Cardiac muscle cell (in vitro differentiated cells and primary cell): Measurements from ENCODE around the gene GNPTG. TPM values are rescaled to one million over a fixed set of nuclear protein-coding genes. Genes with fewer than 3 reads are reported as not detected.

Experiments
- DNase-seq, 2 donors: peaks; one replicate each; pipeline versions ENCODE4 v3.0.0 to v3.0.0-alpha.2; 2010 to 2017; ENCODE audit warnings: low read depth in 1 of 2, low spot score in 1 of 2
- H3K27ac ChIP-seq: fragments of 200-600 bp; sonication (generic); 2 replicates; pipeline ENCODE4 v1.5.1; 2016
- H3K27me3 ChIP-seq: fragments of 200-600 bp; sonication (generic); 2 replicates; pipeline ENCODE4 v1.6.0; 2016; ENCODE audit warnings: control low read depth
- H3K36me3 ChIP-seq: fragments of 200-600 bp; sonication (generic); 2 replicates; pipeline ENCODE4 v1.5.1; 2016; ENCODE audit warnings: control low read depth
- H3K4me1 ChIP-seq: fragments of 200-600 bp; sonication (generic); 2 replicates; pipeline ENCODE4 v1.8.1; 2017; ENCODE audit warnings: low read depth, mild to moderate bottlenecking, mixed run types
- H3K4me3 ChIP-seq: fragments of 200-600 bp; sonication (generic); 2 replicates; pipeline ENCODE4 v1.5.1; 2016; ENCODE audit warnings: mild to moderate bottlenecking
- H3K9me3 ChIP-seq: fragments of 200-600 bp; sonication (generic); 2 replicates; pipeline ENCODE4 v1.5.1; 2017; ENCODE audit warnings: low read depth, mild to moderate bottlenecking, control low read depth
- CTCF ChIP-seq: IDR thresholded peaks from 2 replicates; pipeline ENCODE4 v1.5.1; 2012; ENCODE audit warnings: low read depth, mild to moderate bottlenecking, low read length
- polyA plus RNA-seq: library from polyadenylated mRNA; unstranded; fragments of >200 nt; fragmentation: Nextera tagmentation; extraction: Ambion mirVana; gene quantifications from 2 replicates; pipeline ENCODE4 v1.2.1, GENCODE V29; 2016
- total RNA-seq: library from RNA; depleted of rRNA; stranded (reverse); fragments of >200 nt; gene quantifications from 2 replicates; pipeline ENCODE4 v1.2.3, GENCODE V29; 2016

Gene GNPTG
- total and polyA plus RNA-seq, 2 experiments from 2014 or later = 57.0 to 60.3 TPM

GRCh38 chr16:1337486-1337885 lies 14.2 kb upstream of the GNPTG start:
- peaks cover 64% of the 10 kb centered on the region for H3K27me3 ChIP-seq
- no peaks in the 10 kb centered on the region for H3K36me3 ChIP-seq
- DNase-seq = no peak
- no peaks in the 10 kb centered on the region for H3K9me3 ChIP-seq
- no peak for TF ChIP-seq CTCF
- H3K27ac ChIP-seq = no peak overlapping the region
- no peaks in the 10 kb centered on the region for H3K4me1 ChIP-seq
- no peak overlapping the region for H3K4me3 ChIP-seq

- H3K27me3 ChIP-seq = peaks cover 57% of the 10 kb centered on the region
Measured at GRCh38 chr16:1338119-1338730, 13.5 kb upstream of the GNPTG start.

GRCh38 chr16:1338855-1339675 lies 12.7 kb upstream of the GNPTG start:
- TF ChIP-seq CTCF = no peak
- Histone ChIP-seq H3K9me3 (no peaks in the 10 kb centered on the region), H3K27ac (no peak overlapping the region), H3K4me1 (no peaks in the 10 kb centered on the region), H3K4me3 (no peak overlapping the region), H3K36me3 (no peaks in the 10 kb centered on the region), H3K27me3 (peaks cover 49% of the 10 kb centered on the region)
- DNase-seq = no peak

More at GRCh38 chr16:1338119-1338730, 13.5 kb upstream of the GNPTG start:
- H3K9me3 ChIP-seq = no peaks in the 10 kb centered on the region
- H3K36me3 ChIP-seq = no peaks in the 10 kb centered on the region
- H3K4me3 ChIP-seq = no peak overlapping the region
- TF ChIP-seq CTCF = peak; percentile 36
- H3K27ac ChIP-seq = no peak overlapping the region
- peak in 1 of 2 donors; percentile 59 for DNase-seq
- H3K4me1 ChIP-seq = no peaks in the 10 kb centered on the region

GRCh38 chr16:1340730-1341494 lies 10.8 kb upstream of the GNPTG start:
- H3K36me3 ChIP-seq = no peaks in the 10 kb centered on the region
- H3K9me3 ChIP-seq = no peaks in the 10 kb centered on the region
- no peak overlapping the region for H3K27ac ChIP-seq
- no peak for DNase-seq
- H3K4me3 ChIP-seq = no peak overlapping the region
- peaks cover 30% of the 10 kb centered on the region for H3K27me3 ChIP-seq
- H3K4me1 ChIP-seq = no peaks in the 10 kb centered on the region
- TF ChIP-seq CTCF = no peak

- Histone ChIP-seq H3K9me3 (no peaks in the 10 kb centered on the region), H3K36me3 (no peaks in the 10 kb centered on the region), H3K27me3 (peaks cover 22% of the 10 kb centered on the region), H3K4me1 (no peaks in the 10 kb centered on the region), H3K27ac (no peak overlapping the region), H3K4me3 (no peak overlapping the region)
- DNase-seq = no peak
- TF ChIP-seq CTCF = no peak
Measured at GRCh38 chr16:1341495-1342420, 10.0 kb upstream of the GNPTG start.
